GM12878 (cell line): ENCODE data around the gene PCDHB7. TPM values are rescaled to one million over a fixed set of nuclear protein-coding genes. Genes with fewer than 3 reads are reported as not detected.
"Not testable (repeated sequence)": the region's sequence is repeated elsewhere in the genome, so short reads cannot be mapped to it uniquely, and the experiment has no call there.

Experiments
- ATAC-seq: fragments of 200-7000 bp; cut with Tn5 transposase; 3 replicates; pipeline ENCODE4 v1.9.1; 2020; ENCODE audit warnings: mild to moderate bottlenecking, moderate library complexity
- BruUV-seq: library from RNA; stranded (reverse); fragments of 400-500 nt; replicated peaks from 2 replicates; lab custom pipeline; 2021; lab: Mats Ljungman, UMichigan
- CTCF ChIA-PET: fragments of 300-600 bp; sonication (Branson Sonifier 250); formaldehyde crosslinking; extraction: SDS; loops from one replicate; lab custom pipeline; 2021; ENCODE audit warnings: inconsistent platforms; lab: Yijun Ruan, JAX
- POLR2A ChIA-PET: fragments of 350-600 bp; formaldehyde crosslinking; extraction: SDS; loops from one replicate; lab custom pipeline; 2021; ENCODE audit warnings: inconsistent platforms; lab: Charles Lee
- RAD21 ChIA-PET: fragments of 300-600 bp; sonication (Branson Sonifier 250); formaldehyde crosslinking; loops from one replicate; lab custom pipeline; 2023; ENCODE audit warnings: antibody characterized with exemption; ENCODE audit not compliant: unreplicated experiment; lab: Charles Lee
- SMC1A ChIA-PET: fragments of 300-600 bp; sonication (Branson Sonifier 250); formaldehyde crosslinking; loops from one replicate; lab custom pipeline; 2023; ENCODE audit not compliant: unreplicated experiment, uncharacterized antibody; lab: Charles Lee
- DNase-seq: peaks from one replicate; pipeline ENCODE4 v3.0.0-alpha.2; 2011; ENCODE audit warnings: low read depth, low spot score
- FAIRE-seq: peaks from 3 replicates; lab custom pipeline; 2011; peaks lifted over from hg19 to GRCh38; lab: Jason Lieb, UNC
- H2AFZ ChIP-seq: 2 replicates; pipeline ENCODE4 v1.6.0; 2011; ENCODE audit warnings: low read depth, low read length, control low read depth; ENCODE audit not compliant: control insufficient read depth
- H3K27ac ChIP-seq: 2 replicates; pipeline ENCODE4 v1.5.1; 2011; ENCODE audit warnings: control low read depth; ENCODE audit not compliant: control insufficient read depth, insufficient read depth
- H3K27me3 ChIP-seq, 2 experiments: replicated peaks in 1 of 2; 2 replicates each; pipeline versions ENCODE4 v1.6.0 to v1.6.1; 2011; ENCODE audit warnings: low read length in 1 of 2; ENCODE audit not compliant: control insufficient read depth in 2 of 2, insufficient read depth in 2 of 2
- H3K36me3 ChIP-seq, 2 experiments: 2 replicates each; pipeline ENCODE4 v1.5.1; 2011; ENCODE audit warnings: low read length in 1 of 2; ENCODE audit not compliant: control insufficient read depth in 2 of 2, insufficient read depth in 2 of 2
- H3K4me1 ChIP-seq: 2 replicates; pipeline ENCODE4 v1.6.1; 2011; ENCODE audit warnings: mild to moderate bottlenecking, low read length, moderate library complexity, mixed read lengths; ENCODE audit not compliant: control insufficient read depth, insufficient read depth
- H3K4me2 ChIP-seq: 2 replicates; pipeline ENCODE4 v1.6.0; 2011; ENCODE audit warnings: control low read depth; ENCODE audit not compliant: control insufficient read depth, insufficient read depth
- H3K4me3 ChIP-seq: fragments of 200-600 bp; sonication (generic); 2 replicates; pipeline ENCODE4 v1.5.1; 2016
- H3K79me2 ChIP-seq: 2 replicates; pipeline ENCODE4 v1.6.0; 2011; ENCODE audit warnings: low read length; ENCODE audit not compliant: control insufficient read depth, insufficient read depth
- H3K9ac ChIP-seq: 2 replicates; pipeline ENCODE4 v1.8.0; 2011; ENCODE audit warnings: low read length, control low read depth, mixed read lengths; ENCODE audit not compliant: control insufficient read depth, insufficient read depth
- H3K9me3 ChIP-seq: replicated peaks from 3 replicates; pipeline ENCODE4 v1.5.1; 2011; ENCODE audit warnings: mild to moderate bottlenecking, low read length; ENCODE audit not compliant: control insufficient read depth, insufficient read depth
- H4K20me1 ChIP-seq: 2 replicates; pipeline ENCODE4 v1.6.0; 2011; ENCODE audit not compliant: control insufficient read depth, insufficient read depth
- WGBS: methylation state at CpG from one replicate; pipeline ENCODE4 v1.1.6; 2016; ENCODE audit warnings: low lambda C conversion rate; ENCODE audit not compliant: insufficient replicate concordance, insufficient coverage; ENCODE audit errors: missing lambda C conversion rate; 5-methylcytosine and 5-hydroxymethylcytosine counted together
- in situ Hi-C: fragments of 300-500 bp; cut with MboI; formaldehyde crosslinking; loops from 9 replicates; pipeline ENCODE4 v1.14.3; 2018; ENCODE audit warnings: mixed read lengths
- intact Hi-C: fragments of 100-400 bp; cut with micrococcal nuclease; formaldehyde crosslinking; loops from one replicate; pipeline ENCODE4 v1.14.2; 2022; ENCODE audit not compliant: unreplicated experiment
- polyA plus RNA-seq, 11 experiments: library from polyadenylated mRNA; depleted of rRNA in 4 of 11; unstranded in 6 of 11; stranded (reverse) in 5 of 11; fragments of >200 nt; fragmentation: Nextera tagmentation in 4 of 11; fragmentation: Illumina TruSeq in 1 of 11; extraction: Ambion mirVana in 4 of 11; extraction: Trizol in 1 of 11; gene quantifications; 1 replicate in 1 of 11; 2 replicates in 10 of 11; pipeline versions ENCODE4 v1.2.1 to v1.2.3, GENCODE V29; 2011 to 2016; ENCODE audit warnings: inconsistent platforms in 2 of 11, missing spikeins in 2 of 11, low read depth in 1 of 11
- total RNA-seq, 4 experiments: library from RNA; depleted of rRNA in 3 of 4; stranded (reverse); fragments of >200 nt in 3 of 4; fragmentation: Illumina TruSeq in 1 of 4; extraction: Trizol in 1 of 4; gene quantifications; 2 replicates each; pipeline versions ENCODE4 v1.2.1 to v1.2.3, GENCODE V29; 2013 to 2021

The PCDHB7 gene
- total and polyA plus RNA-seq, 10 of the 15 experiments (the other 5 are each of a cell fraction or from before 2014, with no cell fraction given), result not detected

GRCh38 chr5:141225421-141225820 is 53.0 kb downstream of the PCDHB7 start:
- H3K4me2 ChIP-seq, SMC1A ChIA-PET, in situ Hi-C loops, H3K9ac ChIP-seq, H3K27ac ChIP-seq, FAIRE-seq, H3K27me3 ChIP-seq, CTCF ChIA-PET, intact Hi-C loops, ATAC-seq, POLR2A ChIA-PET, H3K4me1 ChIP-seq, H4K20me1 ChIP-seq, H3K36me3 ChIP-seq, RAD21 ChIA-PET, H3K4me3 ChIP-seq, H3K9me3 ChIP-seq, BruUV-seq, DNase-seq, H3K79me2 ChIP-seq, H2AFZ ChIP-seq: not testable (repeated sequence)
- 78% methylated on average over 12 of the region's 30 CpGs for WGBS

Other genes with a start within 250 kb of the PCDHB7 start
Only the 7 nearest of the 37 such genes appear.
- not detected in 2 replicates for gene PCDHB6, start 22.6 kb upstream of the PCDHB7 start, total RNA-seq (2014; rRNA removed)
- not detected in 2 replicates for gene PCDHB6, start 22.6 kb upstream of the PCDHB7 start, total RNA-seq (2014; rRNA removed; fragmentation: Illumina TruSeq; extraction: Trizol)
- gene PCDHB6, start 22.6 kb upstream of the PCDHB7 start, total RNA-seq (2021), result not detected in 2 replicates
- gene PCDHB6, start 22.6 kb upstream of the PCDHB7 start, polyA plus RNA-seq (2011; rRNA removed), result 0.03 TPM in 1 of 2 replicates, not detected in the other
- not detected in 2 replicates for gene PCDHB6, start 22.6 kb upstream of the PCDHB7 start, polyA plus RNA-seq (2014; fragmentation: Illumina TruSeq; extraction: Trizol)
- not detected for gene PCDHB6, start 22.6 kb upstream of the PCDHB7 start, polyA plus RNA-seq (2014; fragmentation: Nextera tagmentation; extraction: Ambion mirVana)
- not detected in 2 replicates for gene PCDHB6, start 22.6 kb upstream of the PCDHB7 start, polyA plus RNA-seq (2014; rRNA removed)
- gene PCDHB6, start 22.6 kb upstream of the PCDHB7 start, polyA plus RNA-seq (2016; fragmentation: Nextera tagmentation; extraction: Ambion mirVana), result not detected
- gene PCDHB8, start 5.1 kb downstream of the PCDHB7 start, total RNA-seq (2014; rRNA removed), result not detected in 2 replicates
- gene PCDHB8, start 5.1 kb downstream of the PCDHB7 start, total RNA-seq (2014; rRNA removed; fragmentation: Illumina TruSeq; extraction: Trizol), result not detected in 2 replicates
- gene PCDHB8, start 5.1 kb downstream of the PCDHB7 start, total RNA-seq (2021), result not detected in 2 replicates
- not detected in 2 replicates for gene PCDHB8, start 5.1 kb downstream of the PCDHB7 start, polyA plus RNA-seq (2011; rRNA removed)
- not detected in 2 replicates for gene PCDHB8, start 5.1 kb downstream of the PCDHB7 start, polyA plus RNA-seq (2014; fragmentation: Illumina TruSeq; extraction: Trizol)
- not detected for gene PCDHB8, start 5.1 kb downstream of the PCDHB7 start, polyA plus RNA-seq (2014; fragmentation: Nextera tagmentation; extraction: Ambion mirVana)
- gene PCDHB8, start 5.1 kb downstream of the PCDHB7 start, polyA plus RNA-seq (2014; rRNA removed), result not detected in 2 replicates
- gene PCDHB8, start 5.1 kb downstream of the PCDHB7 start, polyA plus RNA-seq (2016; fragmentation: Nextera tagmentation; extraction: Ambion mirVana), result not detected
- gene PCDHB16, start 9.7 kb downstream of the PCDHB7 start, total RNA-seq (2014; rRNA removed), result not detected in 2 replicates
- gene PCDHB16, start 9.7 kb downstream of the PCDHB7 start, total RNA-seq (2014; rRNA removed; fragmentation: Illumina TruSeq; extraction: Trizol), result not detected in 2 replicates
- not detected in 2 replicates for gene PCDHB16, start 9.7 kb downstream of the PCDHB7 start, total RNA-seq (2021)
- gene PCDHB16, start 9.7 kb downstream of the PCDHB7 start, polyA plus RNA-seq (2011; rRNA removed), result 0.01 TPM in 2 replicates
- gene PCDHB16, start 9.7 kb downstream of the PCDHB7 start, polyA plus RNA-seq (2014; fragmentation: Illumina TruSeq; extraction: Trizol), result not detected in 2 replicates
- not detected for gene PCDHB16, start 9.7 kb downstream of the PCDHB7 start, polyA plus RNA-seq (2014; fragmentation: Nextera tagmentation; extraction: Ambion mirVana)
- not detected in 2 replicates for gene PCDHB16, start 9.7 kb downstream of the PCDHB7 start, polyA plus RNA-seq (2014; rRNA removed)
- gene PCDHB16, start 9.7 kb downstream of the PCDHB7 start, polyA plus RNA-seq (2016; fragmentation: Nextera tagmentation; extraction: Ambion mirVana), result not detected
- gene PCDHB9, start 14.5 kb downstream of the PCDHB7 start, total RNA-seq (2014; rRNA removed), result 0.65 TPM in 1 of 2 replicates, not detected in the other
- gene PCDHB9, start 14.5 kb downstream of the PCDHB7 start, total RNA-seq (2014; rRNA removed; fragmentation: Illumina TruSeq; extraction: Trizol), result 0.28 and 0.45 TPM in 2 replicates
- gene PCDHB9, start 14.5 kb downstream of the PCDHB7 start, total RNA-seq (2021), result 0.18 TPM in 1 of 2 replicates, not detected in the other
- gene PCDHB9, start 14.5 kb downstream of the PCDHB7 start, polyA plus RNA-seq (2011; rRNA removed), result 0.06 and 0.20 TPM in 2 replicates
- gene PCDHB9, start 14.5 kb downstream of the PCDHB7 start, polyA plus RNA-seq (2014; fragmentation: Illumina TruSeq; extraction: Trizol), result 0.01 TPM in 1 of 2 replicates, not detected in the other
- gene PCDHB9, start 14.5 kb downstream of the PCDHB7 start, polyA plus RNA-seq (2014; fragmentation: Nextera tagmentation; extraction: Ambion mirVana), result not detected
- gene PCDHB9, start 14.5 kb downstream of the PCDHB7 start, polyA plus RNA-seq (2014; rRNA removed), result 0.05 and 0.06 TPM in 2 replicates
- under 1 TPM in 1 of 2 experiments, not detected in 1; 0.08 TPM for gene PCDHB9, start 14.5 kb downstream of the PCDHB7 start, polyA plus RNA-seq (2016; fragmentation: Nextera tagmentation; extraction: Ambion mirVana)
- gene PCDHB10, start 19.7 kb downstream of the PCDHB7 start, total RNA-seq (2014; rRNA removed), result not detected in 2 replicates
- gene PCDHB10, start 19.7 kb downstream of the PCDHB7 start, total RNA-seq (2014; rRNA removed; fragmentation: Illumina TruSeq; extraction: Trizol), result not detected in 2 replicates
- not detected in 2 replicates for gene PCDHB10, start 19.7 kb downstream of the PCDHB7 start, total RNA-seq (2021)
- gene PCDHB10, start 19.7 kb downstream of the PCDHB7 start, polyA plus RNA-seq (2011; rRNA removed), result 0.01 TPM in 1 of 2 replicates, not detected in the other
- 0.06 TPM in 1 of 2 replicates, not detected in the other for gene PCDHB10, start 19.7 kb downstream of the PCDHB7 start, polyA plus RNA-seq (2014; fragmentation: Illumina TruSeq; extraction: Trizol)
- not detected for gene PCDHB10, start 19.7 kb downstream of the PCDHB7 start, polyA plus RNA-seq (2014; fragmentation: Nextera tagmentation; extraction: Ambion mirVana)
- gene PCDHB10, start 19.7 kb downstream of the PCDHB7 start, polyA plus RNA-seq (2014; rRNA removed), result not detected in 2 replicates
- gene PCDHB10, start 19.7 kb downstream of the PCDHB7 start, polyA plus RNA-seq (2016; fragmentation: Nextera tagmentation; extraction: Ambion mirVana), result not detected
- not detected in 2 replicates for gene PCDHB11, start 27.0 kb downstream of the PCDHB7 start, total RNA-seq (2014; rRNA removed)
- not detected in 2 replicates for gene PCDHB11, start 27.0 kb downstream of the PCDHB7 start, total RNA-seq (2014; rRNA removed; fragmentation: Illumina TruSeq; extraction: Trizol)
- gene PCDHB11, start 27.0 kb downstream of the PCDHB7 start, total RNA-seq (2021), result not detected in 2 replicates
- not detected in 2 replicates for gene PCDHB11, start 27.0 kb downstream of the PCDHB7 start, polyA plus RNA-seq (2011; rRNA removed)
- not detected in 2 replicates for gene PCDHB11, start 27.0 kb downstream of the PCDHB7 start, polyA plus RNA-seq (2014; fragmentation: Illumina TruSeq; extraction: Trizol)
- gene PCDHB11, start 27.0 kb downstream of the PCDHB7 start, polyA plus RNA-seq (2014; fragmentation: Nextera tagmentation; extraction: Ambion mirVana), result not detected
- not detected in 2 replicates for gene PCDHB11, start 27.0 kb downstream of the PCDHB7 start, polyA plus RNA-seq (2014; rRNA removed)
- gene PCDHB11, start 27.0 kb downstream of the PCDHB7 start, polyA plus RNA-seq (2016; fragmentation: Nextera tagmentation; extraction: Ambion mirVana), result not detected
- not detected in 2 replicates for gene PCDHB12, start 36.1 kb downstream of the PCDHB7 start, total RNA-seq (2014; rRNA removed)
- gene PCDHB12, start 36.1 kb downstream of the PCDHB7 start, total RNA-seq (2014; rRNA removed; fragmentation: Illumina TruSeq; extraction: Trizol), result not detected in 2 replicates
- not detected in 2 replicates for gene PCDHB12, start 36.1 kb downstream of the PCDHB7 start, total RNA-seq (2021)
- gene PCDHB12, start 36.1 kb downstream of the PCDHB7 start, polyA plus RNA-seq (2011; rRNA removed), result 0.04 TPM in 1 of 2 replicates, not detected in the other
- 0.04 TPM in 1 of 2 replicates, not detected in the other for gene PCDHB12, start 36.1 kb downstream of the PCDHB7 start, polyA plus RNA-seq (2014; fragmentation: Illumina TruSeq; extraction: Trizol)
- gene PCDHB12, start 36.1 kb downstream of the PCDHB7 start, polyA plus RNA-seq (2014; fragmentation: Nextera tagmentation; extraction: Ambion mirVana), result not detected
- not detected in 2 replicates for gene PCDHB12, start 36.1 kb downstream of the PCDHB7 start, polyA plus RNA-seq (2014; rRNA removed)
- under 1 TPM in 1 of 2 experiments, not detected in 1; 0.08 TPM for gene PCDHB12, start 36.1 kb downstream of the PCDHB7 start, polyA plus RNA-seq (2016; fragmentation: Nextera tagmentation; extraction: Ambion mirVana)